Fibroblast of pulmonary artery (primary cell): ENCODE measurements around the gene MKNK2.
"Not testable (repeated sequence)": the region's sequence is repeated elsewhere in the genome, so short reads cannot be mapped to it uniquely, and the experiment has no call there.

ENCODE experiments used
- DNase-seq: peaks from one replicate; pipeline ENCODE4 v3.0.0-alpha.2; 2010; ENCODE audit warnings: low read depth
- H3K4me3 ChIP-seq: replicated peaks from 2 replicates; pipeline ENCODE4 v1.5.1; 2011; ENCODE audit warnings: low read depth, mild to moderate bottlenecking, control low read depth, low read length, moderate library complexity
- CTCF ChIP-seq: IDR thresholded peaks from 2 replicates; pipeline ENCODE4 v1.5.1; 2011; ENCODE audit warnings: mild to moderate bottlenecking, control low read depth, low read length, inconsistent platforms; ENCODE audit errors: missing control alignments

The MKNK2 gene

GRCh38 chr19:2035590-2035991, 15.5 kb downstream of the MKNK2 start:
- H3K4me3 ChIP-seq, result no peak overlapping the region
- no peak for DNase-seq
- no peak for TF ChIP-seq CTCF

- H3K4me3 ChIP-seq, result no peak overlapping the region
- peak; percentile 52 for DNase-seq
These were observed 16.1 kb downstream of the MKNK2 start for GRCh38 chr19:2034729-2035589.

DNA sequence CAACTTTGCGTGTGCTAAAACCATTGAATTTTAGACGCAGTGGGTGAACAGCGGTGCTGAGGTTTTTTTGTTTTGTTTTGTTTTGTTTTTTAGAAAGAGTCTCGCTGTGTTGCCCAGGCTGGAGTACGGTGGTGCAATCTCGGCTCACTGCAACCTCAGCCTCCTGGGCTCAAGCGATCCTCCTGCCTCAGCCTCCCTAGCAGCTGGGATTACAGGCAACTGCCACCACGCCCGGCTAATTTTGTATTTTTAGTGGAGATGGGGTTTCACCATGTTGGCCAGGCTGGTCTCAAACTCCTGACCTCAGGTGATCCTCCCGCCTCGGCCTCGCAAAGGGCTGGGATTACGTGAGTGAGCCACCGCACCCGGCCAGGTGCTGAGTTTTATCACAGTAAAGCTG, 16.8 kb downstream of the MKNK2 start:
- not testable (repeated sequence) for H3K4me3 ChIP-seq, DNase-seq

More at GRCh38 chr19:2034729-2035589, 16.1 kb downstream of the MKNK2 start:
- TF ChIP-seq CTCF, result no peak

DNA sequence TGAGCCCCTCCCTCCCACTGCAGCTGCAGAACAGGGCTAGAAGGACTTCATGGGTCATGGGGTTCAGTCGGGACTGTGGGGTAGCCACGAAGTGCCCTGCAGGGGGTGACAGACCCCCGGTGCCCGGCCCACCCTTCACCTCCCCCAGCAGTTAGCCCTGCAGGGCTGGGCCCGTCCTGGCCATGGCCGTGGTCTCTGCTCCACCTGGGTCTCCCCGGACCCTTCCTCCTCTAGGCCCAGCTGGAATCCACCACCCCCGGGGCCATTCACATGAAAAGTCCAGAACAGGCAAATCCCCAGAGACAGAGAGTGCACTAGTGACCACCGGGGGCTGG, 17.3 kb downstream of the MKNK2 start:
- TF ChIP-seq CTCF, result no peak
- no peak for DNase-seq
- no peak overlapping the region for H3K4me3 ChIP-seq

- DNase-seq, result no peak
- no peak for TF ChIP-seq CTCF
- H3K4me3 ChIP-seq, result no peak overlapping the region
These were observed 17.8 kb downstream of the MKNK2 start for GRCh38 chr19:2033115-2033824.

DNA sequence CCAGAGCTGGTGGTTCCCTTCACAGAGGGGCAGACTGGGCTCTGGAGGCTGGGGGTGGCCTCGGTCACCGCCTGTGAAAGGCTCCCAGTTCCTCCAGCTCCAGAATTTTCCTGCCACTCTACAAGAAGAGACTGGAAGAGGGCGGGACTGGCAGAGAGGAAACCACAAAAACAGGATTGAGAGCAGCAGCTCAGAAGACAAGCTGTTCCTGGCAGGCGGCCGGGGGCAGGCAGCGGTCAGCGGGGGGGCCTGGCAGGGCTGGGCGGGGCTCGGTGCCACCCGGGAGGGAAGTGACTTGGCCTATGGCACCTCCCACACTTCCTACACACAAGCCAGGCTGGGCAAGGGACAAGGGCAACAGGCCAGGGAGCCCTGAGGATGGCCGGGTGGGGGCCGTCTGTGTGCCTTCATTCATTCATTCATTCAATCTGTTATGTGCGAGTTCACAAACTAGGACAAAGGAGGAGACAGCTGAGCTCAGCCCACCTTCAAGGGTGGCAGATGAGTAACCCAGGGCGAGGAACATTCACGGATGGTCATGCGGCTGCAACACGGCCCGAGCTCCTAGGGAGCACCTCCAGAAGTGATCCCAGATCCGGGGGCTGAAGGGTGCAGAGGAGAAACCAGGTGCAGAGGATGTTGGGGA, 18.6 kb downstream of the MKNK2 start:
- DNase-seq, result peak; percentile 84
- no peak for TF ChIP-seq CTCF
- no peak overlapping the region for H3K4me3 ChIP-seq

DNA sequence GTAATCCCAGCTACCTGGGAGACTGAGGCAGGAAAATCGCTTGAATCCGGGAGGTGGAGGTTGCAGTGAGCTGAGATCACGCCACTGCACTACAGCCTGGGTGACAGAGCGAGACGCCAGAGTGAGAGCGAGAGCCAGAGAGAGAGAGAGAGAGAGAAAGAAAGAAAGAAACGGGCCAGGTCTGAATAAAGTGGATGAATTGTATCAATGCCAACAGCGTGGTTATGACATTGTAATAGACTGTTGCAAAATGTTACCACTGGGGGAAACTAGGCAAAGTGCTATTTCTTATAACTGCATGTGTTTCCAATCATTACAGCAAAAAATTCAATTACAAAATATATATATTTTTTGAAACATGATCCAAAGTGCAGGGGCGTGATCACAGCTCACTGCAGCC, 23.7 kb downstream of the MKNK2 start:
- peak; percentile 88 for DNase-seq
- TF ChIP-seq CTCF, result no peak
- no peak overlapping the region for H3K4me3 ChIP-seq
